Lower leg skin (tissue), 3 donors: ENCODE data around the gene EVA1B.

ENCODE experiments used
- CTCF ChIP-seq, 3 donors: fragments of 450-650 bp; IDR thresholded peaks; one replicate each; pipeline ENCODE4 v1.5.1; 2016; ENCODE audit warnings: antibody characterized with exemption in 3 of 3, mild to moderate bottlenecking in 3 of 3, moderate library complexity in 2 of 3
- POLR2A ChIP-seq, 2 donors: fragments of 450-650 bp; IDR thresholded peaks; one replicate each; pipeline ENCODE4 v1.6.1; 2016 to 2017; ENCODE audit warnings: antibody characterized with exemption in 2 of 2, mild to moderate bottlenecking in 1 of 2, moderate library complexity in 1 of 2

- no peak for TF ChIP-seq CTCF (IDR thresholded peaks at IDR 0.05)
- no peak for TF ChIP-seq POLR2A (IDR thresholded peaks at IDR 0.05)
Measured at GRCh38 chr1:36349241-36349671, 25.8 kb upstream of the EVA1B start.
